Heart left ventricle (tissue), 16 donors: Measurements from ENCODE around the gene TERT. TPM values are rescaled to one million over a fixed set of nuclear protein-coding genes. Genes with fewer than 3 reads are reported as not detected.
"Not testable (repeated sequence)": the region's sequence is repeated elsewhere in the genome, so short reads cannot be mapped to it uniquely, and the experiment has no call there.

Experiments
- ATAC-seq, 4 donors: fragments of 200-7000 bp; cut with Tn5 transposase; one replicate each; pipeline ENCODE4 v1.9.1; 2020 to 2022; ENCODE audit warnings: moderate library complexity in 4 of 4, mild to moderate bottlenecking in 3 of 4, moderate number of reproducible peaks in 1 of 4
- DNase-seq, 5 donors: peaks; one replicate each; pipeline ENCODE4 v3.0.0-alpha.2; 2020
- H3K27ac ChIP-seq, 12 donors: fragments of 200-600 bp; sonication (generic) in 4 of 12; one replicate each; pipeline versions ENCODE4 v1.5.0 to v1.8.0; 2016 to 2022; ENCODE audit warnings: mild to moderate bottlenecking in 2 of 12
- H3K27me3 ChIP-seq, 9 donors: fragments of 200-600 bp; sonication (generic) in 2 of 9; one replicate each; pipeline versions ENCODE4 v1.5.1 to v1.8.0; 2016 to 2022; ENCODE audit warnings: mild to moderate bottlenecking in 3 of 9
- H3K36me3 ChIP-seq, 9 donors: fragments of 200-600 bp; sonication (generic) in 2 of 9; one replicate each; pipeline versions ENCODE4 v1.5.0 to v1.8.0; 2018 to 2022; ENCODE audit warnings: mild to moderate bottlenecking in 2 of 9
- H3K4me1 ChIP-seq, 12 donors: fragments of 200-600 bp; sonication (generic) in 4 of 12; one replicate each; pipeline versions ENCODE4 v1.5.0 to v1.8.0; 2016 to 2022; ENCODE audit warnings: mild to moderate bottlenecking in 3 of 12
- H3K4me3 ChIP-seq, 12 donors: fragments of 200-600 bp; sonication (generic) in 4 of 12; one replicate each; pipeline versions ENCODE4 v1.5.0 to v1.8.0; 2017 to 2022; ENCODE audit warnings: mild to moderate bottlenecking in 9 of 12, moderate library complexity in 4 of 12
- H3K9me3 ChIP-seq, 12 donors: fragments of 200-600 bp; sonication (generic) in 4 of 12; one replicate each; pipeline versions ENCODE4 v1.5.0 to v1.8.0; 2016 to 2022; ENCODE audit warnings: mild to moderate bottlenecking in 1 of 12
- POLR2A ChIP-seq, 2 donors: fragments of 450-650 bp; IDR thresholded peaks; one replicate each; pipeline ENCODE4 v1.6.1; 2017; ENCODE audit warnings: antibody characterized with exemption in 2 of 2, mild to moderate bottlenecking in 2 of 2, moderate library complexity in 2 of 2
- WGBS, 4 donors: extraction: QIAGEN DNeasy Blood & Tissue Kit in 2 of 4; methylation state at CpG; one replicate each; pipeline versions ENCODE4 v1.1.5 to v1.1.7; 2013 to 2018; 5-methylcytosine and 5-hydroxymethylcytosine counted together
- intact Hi-C, 10 donors: fragments of 100-400 bp; cut with DNase I; formaldehyde crosslinking; loops; one replicate each; pipeline versions ENCODE4 v1.11.1 to v1.14.2; 2022
- polyA plus RNA-seq, 2 donors: library from polyadenylated mRNA; stranded (reverse); fragments of 200-250 nt; gene quantifications; one replicate each; pipeline ENCODE4 v1.2.3, GENCODE V29; 2013
- total RNA-seq, 9 donors: library from RNA; depleted of rRNA in 2 of 9; stranded (reverse); fragments of >200 nt in 2 of 9; fragmentation: NEBNext Ultra II Directional in 3 of 9; extraction: Animal tissue kit (Norgen Biotek cat#: 25700) in 3 of 9; gene quantifications; one replicate each; pipeline versions ENCODE4 v1.1.0 to v1.2.4, GENCODE V29; 2016 to 2023
- TF ChIP-seq, protein P1 (sequence below), 12 donors: fragments of 200-600 bp; sonication (generic) in 4 of 12; IDR thresholded peaks; one replicate each; pipeline versions ENCODE4 v1.5.0 to v1.8.0; 2018 to 2022; ENCODE audit warnings: antibody characterized with exemption in 12 of 12, mild to moderate bottlenecking in 5 of 12
- donor health status: ischemic (EF 13 %, LVEDD 7.1; RV severe dilation, severe dysfunction).
- donor health status: healthy with polysubstance abuse.
- donor health status: DM: no; HTN: yes; CAD: no.
- donor health status: DM: no; HTN: no; CAD: no.
- donor health status: ischemic (EF 25% LVEDD 6.9; RV normal size, moderate dysfunction).
- donor health status: ischemic (EF 25% LVEDD 5.7; RV mildly dilated, moderate dysfunction).
- donor health status: healthy.
- donor health status: DM: yes; HTN: yes; CAD: no.
- donor health status: ischemic (EF 35%, LVEDD 5.7; RV mildly dilated, moderate dysfunction).
- donor health status: nonischemic (EF 11% LVEDD 7.7; RV severe dilation, severe dysfunction).
- donor health status: DM: yes; HTN: yes; CAD: no.
- donor health status: PGD.
- donor health status: ischemic (EF 29% LVEDD 5.4; RV normal size, mild dysfunction).
- donor health status: nonischemic (EF 23%, LVEDD 6.1; RV moderate dilation, normal function).

The TERT gene
- total and polyA plus RNA-seq, 11 donors, result not detected

DNA sequence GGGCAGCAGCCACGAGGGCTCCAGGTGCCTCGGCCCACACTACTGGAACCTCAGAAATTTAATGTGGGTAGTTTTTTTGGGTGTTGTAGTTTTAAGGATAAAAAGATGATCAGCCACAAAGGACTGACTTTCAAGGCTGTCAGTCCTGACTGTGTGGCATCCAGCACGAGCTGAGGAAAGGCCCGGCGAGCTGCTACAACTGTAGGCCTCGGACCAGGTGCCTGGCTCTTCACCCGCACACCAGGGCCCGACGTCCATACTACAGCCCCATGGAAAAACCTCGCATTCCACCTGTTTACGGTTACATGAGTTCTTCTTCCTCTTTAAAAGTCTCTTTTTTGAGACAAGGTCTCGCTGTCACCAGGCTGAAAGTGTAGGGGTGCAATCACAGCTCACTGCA, 47.4 kb upstream of the TERT start:
- 94 to 96% (median 96%) methylated on average over 12 of the region's 12 CpGs for WGBS, 4 donors
- Histone ChIP-seq H3K4me1 (peaks cover 0 to 25% (median 20%) of the 10 kb centered on the region in 12 donors), H3K27me3 (no peaks in the 10 kb centered on the region), H3K27ac (no peak overlapping the region), H3K9me3 (no peaks in the 10 kb centered on the region), H3K36me3 (peaks cover 0 to 55% (median 49%) of the 10 kb centered on the region in 9 donors), H3K4me3 (no peak overlapping the region)
- intact Hi-C loops, result loop anchor here in 2 of 10 donors (10.0 kb wide), 2 partner anchors 303 to 463 kb away; partner anchors contain the start of gene NDUFS6 (in 1 of the 2)
- no peak for TF ChIP-seq POLR2A (IDR thresholded peaks at IDR 0.05)
- TF ChIP-seq, protein P1, sequence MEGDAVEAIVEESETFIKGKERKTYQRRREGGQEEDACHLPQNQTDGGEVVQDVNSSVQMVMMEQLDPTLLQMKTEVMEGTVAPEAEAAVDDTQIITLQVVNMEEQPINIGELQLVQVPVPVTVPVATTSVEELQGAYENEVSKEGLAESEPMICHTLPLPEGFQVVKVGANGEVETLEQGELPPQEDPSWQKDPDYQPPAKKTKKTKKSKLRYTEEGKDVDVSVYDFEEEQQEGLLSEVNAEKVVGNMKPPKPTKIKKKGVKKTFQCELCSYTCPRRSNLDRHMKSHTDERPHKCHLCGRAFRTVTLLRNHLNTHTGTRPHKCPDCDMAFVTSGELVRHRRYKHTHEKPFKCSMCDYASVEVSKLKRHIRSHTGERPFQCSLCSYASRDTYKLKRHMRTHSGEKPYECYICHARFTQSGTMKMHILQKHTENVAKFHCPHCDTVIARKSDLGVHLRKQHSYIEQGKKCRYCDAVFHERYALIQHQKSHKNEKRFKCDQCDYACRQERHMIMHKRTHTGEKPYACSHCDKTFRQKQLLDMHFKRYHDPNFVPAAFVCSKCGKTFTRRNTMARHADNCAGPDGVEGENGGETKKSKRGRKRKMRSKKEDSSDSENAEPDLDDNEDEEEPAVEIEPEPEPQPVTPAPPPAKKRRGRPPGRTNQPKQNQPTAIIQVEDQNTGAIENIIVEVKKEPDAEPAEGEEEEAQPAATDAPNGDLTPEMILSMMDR (IDR thresholded peaks at IDR 0.05), result no peak
- DNase-seq, result no peak
- ATAC-seq, result no peak

DNA sequence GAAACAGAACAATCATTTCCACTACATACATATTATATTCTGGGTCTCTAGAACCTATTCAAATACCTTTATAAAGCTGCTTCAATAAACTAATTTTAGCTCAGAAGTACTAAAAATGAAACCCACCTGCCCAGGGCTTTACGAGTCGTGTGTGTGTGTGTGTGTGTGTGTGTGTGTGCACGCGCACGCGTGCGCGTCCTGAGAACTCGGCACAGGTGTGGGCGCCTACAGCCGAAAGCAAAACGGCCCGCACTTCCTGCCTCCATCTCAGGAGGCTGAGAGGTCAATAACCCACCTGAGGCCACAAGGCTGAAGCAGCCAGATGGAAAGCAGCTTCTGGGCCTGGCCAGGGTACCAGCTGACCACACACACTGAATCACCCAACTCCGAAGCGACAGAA, 47.0 kb upstream of the TERT start:
- Histone ChIP-seq H3K4me3 (no peak overlapping the region), H3K36me3 (peaks cover 0 to 59% (median 53%) of the 10 kb centered on the region in 9 donors), H3K9me3 (no peaks in the 10 kb centered on the region), H3K27me3 (no peaks in the 10 kb centered on the region), H3K4me1 (peaks cover 0 to 25% (median 20%) of the 10 kb centered on the region in 12 donors), H3K27ac (no peak overlapping the region)
- ATAC-seq (no peak), DNase-seq (no peak)
- 86 to 96% (median 93%) methylated on average over 15 of the region's 15 CpGs for WGBS, 4 donors
- no peak for TF ChIP-seq POLR2A (IDR thresholded peaks at IDR 0.05)
- TF ChIP-seq, protein P1 (IDR thresholded peaks at IDR 0.05), result no peak
- intact Hi-C loops, result loop anchor here in 2 of 10 donors (10.0 kb wide), 2 partner anchors 303 to 463 kb away; partner anchors contain the start of gene NDUFS6 (in 1 of the 2)

DNA sequence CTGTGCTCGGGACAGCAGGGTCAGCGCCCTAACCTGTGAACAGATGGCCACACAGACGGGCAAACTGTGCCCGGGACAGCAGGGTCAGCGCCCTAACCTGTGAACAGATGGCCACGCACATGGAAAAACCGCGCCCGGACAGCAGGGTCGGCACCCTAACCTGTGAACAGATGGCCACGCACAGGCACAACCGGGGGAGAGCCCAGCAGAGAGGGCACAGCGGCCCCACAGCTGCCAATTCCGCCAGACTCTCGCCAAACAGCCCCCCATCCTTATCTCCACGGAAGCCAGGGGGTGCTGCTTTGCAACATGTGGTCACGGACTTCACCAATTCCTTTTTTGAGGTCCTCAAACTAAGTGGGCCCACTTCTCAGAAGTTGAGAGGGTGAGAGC, 44.9 kb upstream of the TERT start:
- Histone ChIP-seq H3K36me3 (peaks cover 0 to 79% (median 73%) of the 10 kb centered on the region in 9 donors), H3K4me1 (peaks cover 0 to 16% (median 12%) of the 10 kb centered on the region in 12 donors)
- not testable (repeated sequence) for H3K9me3 ChIP-seq, H3K27ac ChIP-seq, ATAC-seq, H3K27me3 ChIP-seq, H3K4me3 ChIP-seq
- intact Hi-C loops, result loop anchor here in 2 of 10 donors (10.0 kb wide), 2 partner anchors 305 to 465 kb away; partner anchors contain the start of gene NDUFS6 (in 1 of the 2)
- 91 to 94% (median 92%) methylated on average over 7 to 17 of the region's 17 CpGs for WGBS, 4 donors
- DNase-seq, result peak in 1 of 5 donors; percentile 42

DNA sequence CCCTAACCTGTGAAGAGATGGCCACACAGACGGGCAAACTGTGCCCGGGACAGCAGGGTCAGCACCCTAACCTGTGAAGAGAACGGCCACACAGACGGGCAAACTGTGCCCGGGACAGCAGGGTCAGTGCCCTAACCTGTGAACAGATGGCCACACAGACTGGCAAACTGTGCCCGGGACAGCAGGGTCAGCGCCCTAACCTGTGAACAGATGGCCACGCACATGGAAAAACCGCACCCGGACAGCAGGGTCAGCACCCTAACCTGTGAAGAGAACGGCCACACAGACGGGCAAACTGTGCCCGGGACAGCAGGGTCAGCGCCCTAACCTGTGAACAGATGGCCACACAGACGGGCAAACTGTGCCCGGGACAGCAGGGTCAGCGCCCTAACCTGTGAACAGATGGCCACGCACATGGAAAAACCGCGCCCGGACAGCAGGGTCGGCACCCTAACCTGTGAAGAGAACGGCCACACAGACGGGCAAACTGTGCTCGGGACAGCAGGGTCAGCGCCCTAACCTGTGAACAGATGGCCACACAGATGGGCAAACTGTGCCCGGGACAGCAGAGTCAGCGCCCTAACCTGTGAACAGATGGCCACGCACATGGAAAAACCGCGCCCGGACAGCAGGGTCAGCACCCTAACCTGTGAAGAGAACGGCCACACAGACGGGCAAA, 44.4 kb upstream of the TERT start:
- H3K4me3 ChIP-seq, ATAC-seq, H3K27me3 ChIP-seq, intact Hi-C loops, H3K27ac ChIP-seq, H3K9me3 ChIP-seq: not testable (repeated sequence)
- peak in 1 of 5 donors; percentile 28 for DNase-seq
- peaks cover 0 to 15% (median 11%) of the 10 kb centered on the region in 12 donors for H3K4me1 ChIP-seq
- H3K36me3 ChIP-seq, result peaks cover 0 to 85% (median 79%) of the 10 kb centered on the region in 9 donors
- 91 to 98% (median 95%) methylated on average over 21 to 34 of the region's 34 CpGs for WGBS, 4 donors

DNA sequence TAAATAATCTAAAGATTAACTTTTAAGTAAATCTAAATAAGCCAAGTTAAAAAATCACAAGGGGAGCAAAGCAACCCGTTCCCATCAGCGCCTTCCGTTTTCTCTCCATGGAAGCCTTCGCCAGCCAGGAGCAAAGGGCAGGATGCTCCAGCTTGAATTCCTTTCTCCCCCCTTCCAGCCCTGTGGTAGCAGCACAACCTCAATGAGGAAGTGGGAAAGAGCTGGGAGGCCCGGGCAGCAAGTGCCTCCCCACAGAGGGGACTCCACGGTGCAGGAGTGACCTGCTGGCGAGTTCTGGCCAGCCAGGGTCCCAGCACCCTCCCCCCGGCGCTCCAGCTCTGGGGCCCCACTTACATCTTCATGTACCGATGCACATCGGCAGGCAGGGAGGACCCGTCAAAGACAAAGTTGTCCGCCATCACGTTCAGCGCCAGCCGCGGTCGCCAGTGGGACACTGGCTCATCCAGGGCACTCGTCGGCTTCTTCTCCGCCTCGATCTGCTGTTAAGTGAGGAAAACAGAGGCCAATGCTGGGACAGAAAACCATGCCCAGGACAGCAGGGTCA, 43.7 kb upstream of the TERT start:
- intact Hi-C loops, result no loop called here
- Histone ChIP-seq H3K9me3 (no peaks in the 10 kb centered on the region), H3K36me3 (peaks cover 0 to 92% (median 86%) of the 10 kb centered on the region in 9 donors), H3K4me1 (peaks cover 0 to 8% (median 4%) of the 10 kb centered on the region in 12 donors), H3K27me3 (no peaks in the 10 kb centered on the region), H3K4me3 (no peak overlapping the region), H3K27ac (no peak overlapping the region)
- WGBS, 4 donors, result 91 to 95% (median 94%) methylated on average over 7 to 22 of the region's 22 CpGs
- peak in 1 of 5 donors; percentile 52 for DNase-seq
- TF ChIP-seq, protein P1 (IDR thresholded peaks at IDR 0.05), result no peak
- TF ChIP-seq POLR2A (IDR thresholded peaks at IDR 0.05), result no peak
- no peak for ATAC-seq
